ENCODE measurements around the gene USP49.

DNA sequence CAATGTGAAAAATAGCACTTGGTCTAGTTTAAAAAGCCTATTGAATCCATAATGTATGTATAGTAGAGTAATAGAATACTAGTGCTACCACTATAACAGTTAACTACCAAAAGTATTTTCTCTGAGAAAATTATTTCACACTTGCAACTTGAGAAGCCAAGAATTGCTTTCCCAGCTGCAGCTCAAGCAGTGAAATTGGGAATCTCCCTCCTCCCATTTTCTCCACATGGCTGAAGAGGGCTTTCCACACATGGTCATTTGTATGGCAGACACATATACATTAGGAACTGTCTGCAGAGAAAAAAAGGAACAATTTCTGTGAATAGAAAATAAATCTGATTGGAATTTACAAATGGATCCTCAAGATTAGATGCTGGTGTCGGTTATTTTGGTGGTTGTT lies 73.2 kb downstream of the USP49 start:
- TF ChIP-seq POLR2AphosphoS5 (IDR thresholded peaks at IDR 0.05; ENCODE audit: low read depth, low read length): no peak
- TF ChIP-seq POLR2A (IDR thresholded peaks at IDR 0.05; ENCODE audit: low read depth, low read length): no peak
- TF ChIP-seq POU2F2 (IDR thresholded peaks at IDR 0.05; ENCODE audit: low read depth, low read length): no peak
- no peak for TF ChIP-seq SPI1 (IDR thresholded peaks at IDR 0.05; ENCODE audit: low read depth, low read length)
- TF ChIP-seq TAF1 (IDR thresholded peaks at IDR 0.05; ENCODE audit: low read depth, low read length): no peak
- TF ChIP-seq PAX5 (IDR thresholded peaks at IDR 0.05; ENCODE audit: insufficient read depth, low read length, severe bottlenecking): no peak

All from GM12891 (cell line).